ENCODE measurements around the gene FAM9C. TPM values are rescaled to one million over a fixed set of nuclear protein-coding genes. Genes with fewer than 3 reads are reported as not detected.

The FAM9C gene
- total RNA-seq, 2 donors from 2014 or later, result 6.5 TPM; not detected in 1

DNA sequence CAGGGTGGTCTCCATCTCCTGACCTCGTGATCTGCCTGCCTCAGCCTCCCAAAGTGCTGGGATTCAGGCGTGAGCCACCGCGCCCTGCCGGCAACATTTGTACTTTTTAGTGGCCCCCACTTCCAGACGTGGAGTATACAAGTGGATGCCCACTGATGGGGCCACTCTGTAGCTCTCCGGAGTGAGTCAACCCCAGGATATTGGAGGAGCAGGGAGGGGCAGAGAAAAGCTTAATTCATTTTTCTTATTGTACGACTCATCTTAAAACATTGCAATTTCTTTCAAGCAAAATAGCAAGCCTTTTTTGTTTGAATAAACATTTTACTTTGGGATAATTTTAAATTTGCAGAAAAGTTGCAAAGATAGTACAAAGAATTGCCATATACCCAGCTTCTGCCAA lies 34.6 kb downstream of the FAM9C start:
- intact Hi-C loops (cut with DNase I), result no loop called here
- Histone ChIP-seq H3K4me3 (no peak overlapping the region), H3K27me3 (replicated peaks; ENCODE audit: insufficient read depth) (no peaks in the 10 kb centered on the region), H3K9me3 (no peaks in the 10 kb centered on the region), H3K4me1 (replicated peaks) (no peaks in the 10 kb centered on the region), H3K27ac (no peak overlapping the region), H3K36me3 (no peaks in the 10 kb centered on the region)
- no peak for DNase-seq (ENCODE audit: low spot score)
- 96% methylated on average over 8 of the region's 8 CpGs for WGBS
- TF ChIP-seq, protein P1, sequence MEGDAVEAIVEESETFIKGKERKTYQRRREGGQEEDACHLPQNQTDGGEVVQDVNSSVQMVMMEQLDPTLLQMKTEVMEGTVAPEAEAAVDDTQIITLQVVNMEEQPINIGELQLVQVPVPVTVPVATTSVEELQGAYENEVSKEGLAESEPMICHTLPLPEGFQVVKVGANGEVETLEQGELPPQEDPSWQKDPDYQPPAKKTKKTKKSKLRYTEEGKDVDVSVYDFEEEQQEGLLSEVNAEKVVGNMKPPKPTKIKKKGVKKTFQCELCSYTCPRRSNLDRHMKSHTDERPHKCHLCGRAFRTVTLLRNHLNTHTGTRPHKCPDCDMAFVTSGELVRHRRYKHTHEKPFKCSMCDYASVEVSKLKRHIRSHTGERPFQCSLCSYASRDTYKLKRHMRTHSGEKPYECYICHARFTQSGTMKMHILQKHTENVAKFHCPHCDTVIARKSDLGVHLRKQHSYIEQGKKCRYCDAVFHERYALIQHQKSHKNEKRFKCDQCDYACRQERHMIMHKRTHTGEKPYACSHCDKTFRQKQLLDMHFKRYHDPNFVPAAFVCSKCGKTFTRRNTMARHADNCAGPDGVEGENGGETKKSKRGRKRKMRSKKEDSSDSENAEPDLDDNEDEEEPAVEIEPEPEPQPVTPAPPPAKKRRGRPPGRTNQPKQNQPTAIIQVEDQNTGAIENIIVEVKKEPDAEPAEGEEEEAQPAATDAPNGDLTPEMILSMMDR (IDR thresholded peaks at IDR 0.05), result no peak
- TF ChIP-seq POLR2A (IDR thresholded peaks at IDR 0.05) (no peak), POLR2AphosphoS5 (IDR thresholded peaks at IDR 0.05) (no peak)

DNA sequence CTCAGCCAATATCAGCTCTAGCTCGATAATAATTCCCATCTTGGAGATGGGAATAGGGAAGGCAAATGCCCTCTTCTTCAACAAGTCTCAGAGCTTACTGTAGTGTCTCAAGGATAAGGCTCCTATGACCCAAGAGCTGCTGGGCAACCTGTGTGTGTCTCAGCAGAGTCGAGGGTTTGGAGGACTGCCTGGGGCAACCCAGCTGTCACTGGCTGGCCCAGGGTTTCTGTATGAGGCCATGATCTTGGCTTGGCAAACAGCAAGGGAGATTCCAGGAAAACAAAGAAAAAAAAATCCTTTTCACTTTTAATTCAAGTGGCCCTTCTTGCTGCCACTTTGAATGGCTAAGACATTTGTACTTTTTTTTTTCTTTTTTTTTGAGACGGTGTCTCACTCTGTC lies 35.1 kb downstream of the FAM9C start:
- Histone ChIP-seq H3K27me3 (replicated peaks; ENCODE audit: insufficient read depth) (no peaks in the 10 kb centered on the region), H3K4me1 (replicated peaks) (no peaks in the 10 kb centered on the region), H3K27ac (no peak overlapping the region), H3K4me3 (no peak overlapping the region), H3K36me3 (no peaks in the 10 kb centered on the region), H3K9me3 (no peaks in the 10 kb centered on the region)
- TF ChIP-seq POLR2AphosphoS5 (IDR thresholded peaks at IDR 0.05), result no peak
- TF ChIP-seq POLR2A (IDR thresholded peaks at IDR 0.05), result no peak
- TF ChIP-seq, protein P1 (IDR thresholded peaks at IDR 0.05), result no peak
- WGBS, result 52% methylated on average over 3 of the region's 3 CpGs
- intact Hi-C loops (cut with DNase I), result no loop called here
- no peak for DNase-seq (ENCODE audit: low spot score)

DNA sequence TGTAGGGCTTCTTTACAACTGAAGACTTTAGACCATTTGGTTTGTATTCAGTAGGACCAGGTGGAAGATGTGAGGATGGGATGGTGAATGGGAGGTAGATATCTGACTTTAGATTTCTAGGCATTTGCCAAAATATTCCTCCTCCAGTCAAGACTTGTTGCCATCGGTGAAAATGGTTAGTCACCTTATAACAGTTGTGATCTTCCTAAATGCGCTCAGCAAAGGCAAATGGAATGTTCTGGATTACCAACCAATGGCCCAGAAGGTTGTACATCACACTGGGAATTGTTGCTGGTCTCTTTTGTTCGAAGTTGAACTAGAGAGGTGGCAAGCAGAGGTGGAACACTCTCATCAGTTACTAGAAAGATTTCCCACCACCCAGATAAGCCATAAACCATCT lies 35.6 kb downstream of the FAM9C start:
- Histone ChIP-seq H3K4me3 (no peak overlapping the region), H3K36me3 (no peaks in the 10 kb centered on the region), H3K4me1 (replicated peaks) (no peaks in the 10 kb centered on the region), H3K9me3 (no peaks in the 10 kb centered on the region), H3K27ac (no peak overlapping the region), H3K27me3 (replicated peaks; ENCODE audit: insufficient read depth) (no peaks in the 10 kb centered on the region)
- intact Hi-C loops (cut with DNase I), result no loop called here
- 94% methylated on average over 3 of the region's 3 CpGs for WGBS
- no peak for DNase-seq (ENCODE audit: low spot score)
- TF ChIP-seq, protein P1 (IDR thresholded peaks at IDR 0.05), result no peak
- TF ChIP-seq POLR2A (IDR thresholded peaks at IDR 0.05) (no peak), POLR2AphosphoS5 (IDR thresholded peaks at IDR 0.05) (no peak)

DNA sequence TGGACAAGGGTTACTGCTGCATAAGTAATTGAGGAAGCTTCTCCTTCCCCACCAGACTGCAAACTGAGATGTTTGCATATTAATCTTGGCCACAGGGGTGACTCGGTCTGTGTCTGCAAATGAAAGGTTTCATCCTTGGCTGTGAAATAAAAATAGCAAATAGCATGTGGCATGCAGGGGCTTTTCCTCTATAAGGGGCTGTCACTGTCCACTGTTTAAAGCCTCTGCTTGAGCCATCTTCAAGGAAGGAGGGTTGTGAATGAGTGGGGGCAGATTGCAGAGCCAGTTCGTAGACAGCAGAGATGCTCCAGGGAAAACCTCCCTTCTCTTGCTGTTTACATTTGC lies 36.3 kb downstream of the FAM9C start:
- Histone ChIP-seq H3K4me3 (no peak overlapping the region), H3K9me3 (no peaks in the 10 kb centered on the region), H3K27me3 (replicated peaks; ENCODE audit: insufficient read depth) (no peaks in the 10 kb centered on the region), H3K36me3 (no peaks in the 10 kb centered on the region), H3K27ac (no peak overlapping the region), H3K4me1 (replicated peaks) (no peaks in the 10 kb centered on the region)
- TF ChIP-seq, protein P1 (IDR thresholded peaks at IDR 0.05), result no peak
- TF ChIP-seq POLR2A (IDR thresholded peaks at IDR 0.05) (no peak), POLR2AphosphoS5 (IDR thresholded peaks at IDR 0.05) (no peak)
- WGBS, result 25% methylated on average over 2 of the region's 2 CpGs
- intact Hi-C loops (cut with DNase I), result no loop called here
- DNase-seq (ENCODE audit: low spot score), result no peak

DNA sequence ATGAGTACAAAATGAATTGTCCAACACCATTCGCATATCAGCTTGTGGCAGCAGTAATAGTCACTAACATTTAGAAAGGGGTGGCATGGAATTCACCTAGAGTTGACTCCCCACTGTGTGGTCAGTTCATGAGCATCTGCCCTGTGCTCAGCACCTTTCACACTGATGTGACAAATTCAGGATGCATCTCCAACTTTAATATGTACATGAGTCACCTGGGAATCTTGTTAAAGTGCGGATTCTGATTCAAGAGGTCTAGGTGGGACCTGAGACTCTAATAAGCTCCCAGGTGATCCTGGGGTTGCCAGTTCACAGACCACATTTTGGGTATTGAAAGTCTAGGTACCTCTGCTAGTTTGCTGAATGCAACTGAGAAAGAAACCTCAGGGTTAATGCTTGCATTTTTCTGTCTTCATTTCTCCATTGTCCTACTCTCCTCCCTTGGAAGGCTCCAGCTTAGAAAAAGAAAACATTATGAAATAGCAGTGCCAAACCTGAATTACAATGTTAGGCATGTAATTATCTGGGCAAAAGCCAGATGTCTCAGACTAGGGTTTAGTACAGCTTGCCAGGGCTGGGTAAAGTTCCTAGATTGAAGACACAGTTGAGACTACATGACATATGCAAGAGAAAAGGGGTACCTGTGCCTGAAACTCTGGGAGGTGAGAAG lies 36.8 kb downstream of the FAM9C start:
- TF ChIP-seq, protein P1 (IDR thresholded peaks at IDR 0.05), result no peak
- TF ChIP-seq POLR2AphosphoS5 (IDR thresholded peaks at IDR 0.05), result peak; percentile 30
- H3K9me3 ChIP-seq, result no peaks in the 10 kb centered on the region
- H3K27ac ChIP-seq, result no peak overlapping the region
- H3K27me3 ChIP-seq (replicated peaks; ENCODE audit: insufficient read depth), result no peaks in the 10 kb centered on the region
- 71% methylated on average over 2 of the region's 2 CpGs for WGBS
- intact Hi-C loops (cut with DNase I), result no loop called here
- H3K4me1 ChIP-seq (replicated peaks), result no peaks in the 10 kb centered on the region
- H3K36me3 ChIP-seq, result no peaks in the 10 kb centered on the region
- peak; percentile 28 for DNase-seq (ENCODE audit: low spot score)
- H3K4me3 ChIP-seq, result no peak overlapping the region

Measured in prostate gland (tissue), 2 donors.